HG02678 (cell line): ENCODE measurements around the gene INSIG2.
"Not testable (repeated sequence)": the region's sequence is repeated elsewhere in the genome, so short reads cannot be mapped to it uniquely, and the experiment has no call there.

ENCODE experiments used
- ATAC-seq: cut with Tn5 transposase; IDR thresholded peaks from one replicate; pipeline ENCODE4 v1.9.1; 2021; ENCODE audit warnings: mild to moderate bottlenecking, moderate library complexity; ENCODE audit not compliant: unreplicated experiment

Gene INSIG2

GRCh38 chr2:118059919-118060478, 28.3 kb upstream of the INSIG2 start:
- ATAC-seq: no peak

- ATAC-seq: peak; percentile 80
Observed at GRCh38 chr2:118061135-118061955, 26.9 kb upstream of the INSIG2 start.

- no peak for ATAC-seq
Observed at GRCh38 chr2:118062048-118062447, 26.2 kb upstream of the INSIG2 start.

GRCh38 chr2:118062669-118063068, 25.6 kb upstream of the INSIG2 start:
- no peak for ATAC-seq

- ATAC-seq: no peak
Observed at GRCh38 chr2:118065015-118065706, 23.1 kb upstream of the INSIG2 start.

- no peak for ATAC-seq
Observed at GRCh38 chr2:118065921-118066511, 22.3 kb upstream of the INSIG2 start.

GRCh38 chr2:118077636-118078247, 10.5 kb upstream of the INSIG2 start:
- ATAC-seq: no peak

- ATAC-seq: no peak
Observed at GRCh38 chr2:118078734-118079133, 9.5 kb upstream of the INSIG2 start.

- no peak for ATAC-seq
Observed at GRCh38 chr2:118084491-118085089, 3.7 kb upstream of the INSIG2 start.

GRCh38 chr2:118085173-118086023, 2.9 kb upstream of the INSIG2 start:
- no peak for ATAC-seq

GRCh38 chr2:118086024-118086633, 2.1 kb upstream of the INSIG2 start:
- no peak for ATAC-seq

GRCh38 chr2:118089139-118089800, 999 bp downstream of the INSIG2 start:
- peak; percentile 35 for ATAC-seq

GRCh38 chr2:118090387-118091139, 2.3 kb downstream of the INSIG2 start:
- ATAC-seq: no peak

- no peak for ATAC-seq
Observed at GRCh38 chr2:118091140-118091478, 2.8 kb downstream of the INSIG2 start.

- ATAC-seq: no peak
Observed at GRCh38 chr2:118091631-118092030, 3.4 kb downstream of the INSIG2 start.

GRCh38 chr2:118094102-118094501, 5.8 kb downstream of the INSIG2 start:
- not testable (repeated sequence) for ATAC-seq

- ATAC-seq: no peak
Observed at GRCh38 chr2:118094503-118094902, 6.2 kb downstream of the INSIG2 start.

- ATAC-seq: no peak
Observed at GRCh38 chr2:118095610-118096009, 7.3 kb downstream of the INSIG2 start.
